NCI-H1092 (cell line): ENCODE measurements around the gene EBF4.
"Not testable (repeated sequence)": the region's sequence is repeated elsewhere in the genome, so short reads cannot be mapped to it uniquely, and the experiment has no call there.

ENCODE experiments used
- DNase-seq: peaks from one replicate; lab custom pipeline; 2025; lab: John Stamatoyannopoulos, UW

EBF4 gene

GRCh38 chr20:2757969-2758368 is 65.4 kb downstream of the EBF4 start:
- no peak for DNase-seq

- no peak for DNase-seq
These were observed 66.6 kb downstream of the EBF4 start for GRCh38 chr20:2759143-2759542.

GRCh38 chr20:2759603-2760296 is 67.2 kb downstream of the EBF4 start:
- DNase-seq = no peak

- DNase-seq = no peak
These were observed 67.8 kb downstream of the EBF4 start for GRCh38 chr20:2760297-2760951.

GRCh38 chr20:2760952-2761305 is 68.3 kb downstream of the EBF4 start:
- no peak for DNase-seq

- no peak for DNase-seq
These were observed 69.3 kb downstream of the EBF4 start for GRCh38 chr20:2761885-2762284.

- no peak for DNase-seq
These were observed 70.1 kb downstream of the EBF4 start for GRCh38 chr20:2762578-2763131.

GRCh38 chr20:2763186-2763585 is 70.6 kb downstream of the EBF4 start:
- DNase-seq = no peak

GRCh38 chr20:2767768-2768631 is 75.4 kb downstream of the EBF4 start:
- no peak for DNase-seq

GRCh38 chr20:2768632-2769015 is 76.0 kb downstream of the EBF4 start:
- no peak for DNase-seq

- not testable (repeated sequence) for DNase-seq
These were observed 77.5 kb downstream of the EBF4 start for GRCh38 chr20:2770091-2770490.

- no peak for DNase-seq
These were observed 79.1 kb downstream of the EBF4 start for GRCh38 chr20:2771631-2772080.

GRCh38 chr20:2773812-2774211 is 81.2 kb downstream of the EBF4 start:
- no peak for DNase-seq

- no peak for DNase-seq
These were observed 82.6 kb downstream of the EBF4 start for GRCh38 chr20:2775139-2775538.

- no peak for DNase-seq
These were observed 86.2 kb downstream of the EBF4 start for GRCh38 chr20:2778602-2779321.

GRCh38 chr20:2780948-2781347 is 88.4 kb downstream of the EBF4 start:
- no peak for DNase-seq

GRCh38 chr20:2783908-2784566 is 91.5 kb downstream of the EBF4 start:
- DNase-seq = no peak

- no peak for DNase-seq
These were observed 100.9 kb downstream of the EBF4 start for GRCh38 chr20:2793471-2793870.

- no peak for DNase-seq
These were observed 101.7 kb downstream of the EBF4 start for GRCh38 chr20:2794202-2794748.

- no peak for DNase-seq
These were observed 102.4 kb downstream of the EBF4 start for GRCh38 chr20:2794866-2795447.

- DNase-seq = no peak
These were observed 102.9 kb downstream of the EBF4 start for GRCh38 chr20:2795451-2795850.
